CD14-positive monocyte (primary cell): ENCODE measurements around the gene CALHM4. TPM values are rescaled to one million over a fixed set of nuclear protein-coding genes. Genes with fewer than 3 reads are reported as not detected.

Source experiments
- DNase-seq, 3 donors: peaks; one replicate each; pipeline ENCODE4 v3.0.0-alpha.2; 2011 to 2022
- H2AFZ ChIP-seq: 2 replicates; pipeline ENCODE4 v1.6.0; 2012; ENCODE audit warnings: mild to moderate bottlenecking, low read depth, low read length, inconsistent platforms; ENCODE audit not compliant: insufficient read depth, poor library complexity, severe bottlenecking
- H3K27ac ChIP-seq, 2 donors: 1 replicate in 1 of 2; 2 replicates in 1 of 2; pipeline ENCODE4 v1.5.1; 2012 to 2013; ENCODE audit warnings: low read length in 2 of 2, control low read depth in 1 of 2, inconsistent platforms in 1 of 2, low read depth in 1 of 2, mild to moderate bottlenecking in 1 of 2
- H3K27me3 ChIP-seq, 2 donors: one replicate each; pipeline versions ENCODE4 v1.6.0 to v1.6.1; 2011 to 2013; ENCODE audit warnings: low read length in 2 of 2; ENCODE audit not compliant: control insufficient read depth in 2 of 2, insufficient read depth in 2 of 2
- H3K36me3 ChIP-seq, 2 donors: replicated peaks in 1 of 2; 1 replicate in 1 of 2; 2 replicates in 1 of 2; pipeline versions ENCODE4 v1.5.1 to v1.6.1; 2012 to 2013; ENCODE audit warnings: low read length in 2 of 2, control low read depth in 1 of 2, inconsistent platforms in 1 of 2, mild to moderate bottlenecking in 1 of 2; ENCODE audit not compliant: insufficient read depth in 2 of 2, control insufficient read depth in 1 of 2
- H3K4me1 ChIP-seq, 2 donors: 1 replicate in 1 of 2; 2 replicates in 1 of 2; pipeline versions ENCODE4 v1.5.1 to v1.6.1; 2012 to 2013; ENCODE audit warnings: low read length in 2 of 2, control low read depth in 1 of 2, inconsistent platforms in 1 of 2, mild to moderate bottlenecking in 1 of 2, moderate library complexity in 1 of 2; ENCODE audit not compliant: insufficient read depth in 2 of 2, control insufficient read depth in 1 of 2
- H3K4me2 ChIP-seq: replicated peaks from 2 replicates; pipeline ENCODE3; 2012; ENCODE audit warnings: low read length, moderate library complexity, mild to moderate bottlenecking; ENCODE audit not compliant: poor library complexity, severe bottlenecking; ENCODE audit errors: extremely low read depth
- H3K4me3 ChIP-seq, 3 experiments: fragments of 200-600 bp in 1 of 3; sonication (generic) in 1 of 3; replicated peaks in 1 of 3; 1 replicate in 2 of 3; 2 replicates in 1 of 3; pipeline ENCODE4 v1.5.1; 2011 to 2013; ENCODE audit warnings: low read length in 3 of 3, mild to moderate bottlenecking in 3 of 3, control low read depth in 2 of 3, low read depth in 2 of 3, inconsistent platforms in 1 of 3, moderate library complexity in 1 of 3
- H3K79me2 ChIP-seq: 2 replicates; pipeline ENCODE4 v1.6.0; 2012; ENCODE audit warnings: mild to moderate bottlenecking, control low read depth, inconsistent platforms, low read length, moderate library complexity; ENCODE audit not compliant: insufficient read depth
- H3K9ac ChIP-seq: 2 replicates; pipeline ENCODE4 v1.6.0; 2017; ENCODE audit warnings: low read length, mild to moderate bottlenecking; ENCODE audit not compliant: insufficient read depth, poor library complexity, severe bottlenecking
- H3K9me3 ChIP-seq, 2 donors: replicated peaks in 1 of 2; 1 replicate in 1 of 2; 2 replicates in 1 of 2; pipeline versions ENCODE4 v1.5.1 to v1.6.1; 2012 to 2013; ENCODE audit warnings: low read length in 2 of 2, control low read depth in 1 of 2; ENCODE audit not compliant: control insufficient read depth in 1 of 2, insufficient read depth in 1 of 2
- H4K20me1 ChIP-seq: 2 replicates; pipeline ENCODE4 v1.6.0; 2012; ENCODE audit warnings: mild to moderate bottlenecking, low read length, control low read depth, moderate library complexity; ENCODE audit not compliant: insufficient read depth
- H3K27ac Mint-ChIP-seq, 7 donors: one replicate each; pipeline ENCODE4 v1.8.0; 2020; ENCODE audit warnings: mild to moderate bottlenecking in 7 of 7, mixed read lengths in 7 of 7, moderate library complexity in 6 of 7, inconsistent platforms in 2 of 7
- H3K27me3 Mint-ChIP-seq, 3 donors: one replicate each; pipeline ENCODE4 v1.8.0; 2021 to 2022; ENCODE audit warnings: low read depth in 3 of 3, mild to moderate bottlenecking in 3 of 3, mixed read lengths in 3 of 3, moderate library complexity in 3 of 3, inconsistent platforms in 1 of 3
- H3K36me3 Mint-ChIP-seq, 2 donors: one replicate each; pipeline ENCODE4 v1.8.0; 2020; ENCODE audit warnings: mixed read lengths in 2 of 2, inconsistent platforms in 1 of 2, mild to moderate bottlenecking in 1 of 2
- H3K4me1 Mint-ChIP-seq: one replicate; pipeline ENCODE4 v1.8.0; 2020; ENCODE audit warnings: mild to moderate bottlenecking, mixed read lengths
- H3K4me3 Mint-ChIP-seq, 2 donors: one replicate each; pipeline ENCODE4 v1.8.0; 2020; ENCODE audit warnings: mild to moderate bottlenecking in 2 of 2, mixed read lengths in 2 of 2, moderate library complexity in 1 of 2
- H3K9me3 Mint-ChIP-seq, 7 donors: one replicate each; pipeline ENCODE4 v1.8.0; 2020 to 2022; ENCODE audit warnings: mixed read lengths in 7 of 7, mild to moderate bottlenecking in 6 of 7, moderate library complexity in 6 of 7, inconsistent platforms in 2 of 7
- CTCF ChIP-seq: fragments of 200-600 bp; IDR thresholded peaks from one replicate; pipeline ENCODE4 v1.8.0; 2022; ENCODE audit warnings: antibody characterized with exemption, mild to moderate bottlenecking
- WGBS: methylation state at CpG from one replicate; pipeline ENCODE4 v1.1.5; 2013; ENCODE audit warnings: missing lambda C conversion rate; ENCODE audit not compliant: insufficient coverage; 5-methylcytosine and 5-hydroxymethylcytosine counted together
- intact Hi-C, 2 donors: fragments of 100-400 bp; cut with micrococcal nuclease; formaldehyde crosslinking; loops; one replicate each; pipeline versions ENCODE4 v1.15.0 to v1.15.1; 2023
- polyA plus RNA-seq, 3 donors: library from polyadenylated mRNA; depleted of rRNA in 1 of 3; unstranded in 2 of 3; stranded (reverse) in 1 of 3; fragments of 300-500 nt in 2 of 3; fragments of >200 nt in 1 of 3; fragmentation: Illumina TruSeq in 2 of 3; gene quantifications; 1 replicate in 2 of 3; 2 replicates in 1 of 3; pipeline ENCODE4 v1.2.3, GENCODE V29; 2012 to 2021

The CALHM4 gene
- polyA plus RNA-seq, 3 donors, result not detected

GRCh38 chr6:116550796-116551195 lies 2.8 kb upstream of the CALHM4 start:
- H3K27me3 ChIP-seq, result peaks cover 0 to 3% of the 10 kb centered on the region in 2 donors
- intact Hi-C loops, result no loop called here
- no peaks in the 10 kb centered on the region for H3K79me2 ChIP-seq
- H4K20me1 ChIP-seq, result no peaks in the 10 kb centered on the region
- Mint-ChIP-seq H3K36me3 (no peaks in the 10 kb centered on the region), H3K27me3 (peaks cover 0 to 6% (median 5%) of the 10 kb centered on the region in 3 donors), H3K4me3 (no peak overlapping the region), H3K4me1 (no peaks in the 10 kb centered on the region), H3K27ac (no peak overlapping the region), H3K9me3 (no peaks in the 10 kb centered on the region)
- no peaks in the 10 kb centered on the region for H3K4me1 ChIP-seq
- H3K27ac ChIP-seq, result no peak overlapping the region
- no peak overlapping the region for H3K9ac ChIP-seq
- H3K4me2 ChIP-seq, result no peak overlapping the region
- no peak overlapping the region for H3K4me3 ChIP-seq
- H3K9me3 ChIP-seq, result no peaks in the 10 kb centered on the region
- no peak for TF ChIP-seq CTCF
- DNase-seq, result no peak
- no peak overlapping the region for H2AFZ ChIP-seq
- 83% methylated on average over 1 of the region's 4 CpGs for whole genome bisulfite sequencing
- H3K36me3 ChIP-seq, result no peaks in the 10 kb centered on the region

GRCh38 chr6:116556065-116556464 lies 2.5 kb downstream of the CALHM4 start:
- H3K9ac ChIP-seq, result no peak overlapping the region
- H3K4me3 ChIP-seq, result no peak overlapping the region
- no peaks in the 10 kb centered on the region for H3K79me2 ChIP-seq
- no peaks in the 10 kb centered on the region for H3K36me3 ChIP-seq
- no peak overlapping the region for H3K27ac Mint-ChIP-seq
- no peak for TF ChIP-seq CTCF
- no peaks in the 10 kb centered on the region for H3K9me3 Mint-ChIP-seq
- no peaks in the 10 kb centered on the region for H3K4me1 ChIP-seq
- no peak for DNase-seq
- intact Hi-C loops, result no loop called here
- no peak overlapping the region for H3K27ac ChIP-seq
- peaks cover under 1% of the 10 kb centered on the region for H3K4me1 Mint-ChIP-seq
- H3K9me3 ChIP-seq, result no peaks in the 10 kb centered on the region
- no peak overlapping the region for H3K4me3 Mint-ChIP-seq
- WGBS, result no CpG with 5 or more reads among the region's 1 CpG
- no peaks in the 10 kb centered on the region for H3K27me3 ChIP-seq
- H3K4me2 ChIP-seq, result no peak overlapping the region
- H2AFZ ChIP-seq, result no peak overlapping the region
- no peaks in the 10 kb centered on the region for H3K36me3 Mint-ChIP-seq
- H3K27me3 Mint-ChIP-seq, result peaks cover 0 to 5% (median 5%) of the 10 kb centered on the region in 3 donors
- no peaks in the 10 kb centered on the region for H4K20me1 ChIP-seq
